Astrocyte (in vitro differentiated cells and primary cell): ENCODE measurements around the gene EEF2. TPM values are rescaled to one million over a fixed set of nuclear protein-coding genes. Genes with fewer than 3 reads are reported as not detected.
"Not testable (repeated sequence)": the region's sequence is repeated elsewhere in the genome, so short reads cannot be mapped to it uniquely, and the experiment has no call there.

ENCODE experiments used
- DNase-seq: peaks from one replicate; pipeline ENCODE4 v3.0.0-alpha.2; 2010; ENCODE audit warnings: low read depth
- FAIRE-seq: peaks from 2 replicates; lab custom pipeline; 2011; peaks lifted over from hg19 to GRCh38; lab: Jason Lieb, UNC
- H2AFZ ChIP-seq: 2 replicates; pipeline ENCODE4 v1.6.0; 2012; ENCODE audit warnings: low read depth, low read length, inconsistent platforms
- H3K27ac ChIP-seq: 2 replicates; pipeline ENCODE4 v1.5.1; 2011; ENCODE audit warnings: low read depth, low read length, inconsistent platforms
- H3K27me3 ChIP-seq: 2 replicates; pipeline ENCODE4 v1.6.0; 2011; ENCODE audit warnings: low read length, inconsistent platforms; ENCODE audit not compliant: insufficient read depth
- H3K36me3 ChIP-seq: 2 replicates; pipeline ENCODE4 v1.5.1; 2011; ENCODE audit warnings: low read length, inconsistent platforms; ENCODE audit not compliant: insufficient read depth
- H3K4me1 ChIP-seq: 2 replicates; pipeline ENCODE4 v1.5.1; 2011; ENCODE audit warnings: low read length, inconsistent platforms; ENCODE audit not compliant: insufficient read depth
- H3K4me2 ChIP-seq: 2 replicates; pipeline ENCODE4 v1.6.0; 2012; ENCODE audit warnings: low read length, inconsistent platforms
- H3K4me3 ChIP-seq: 2 replicates; pipeline ENCODE4 v1.5.1; 2011; ENCODE audit warnings: low read depth, mild to moderate bottlenecking, low read length, inconsistent platforms; ENCODE audit not compliant: insufficient read depth
- H3K79me2 ChIP-seq: 2 replicates; pipeline ENCODE4 v1.6.0; 2012; ENCODE audit warnings: mild to moderate bottlenecking, low read length, inconsistent platforms; ENCODE audit not compliant: insufficient read depth
- H3K9ac ChIP-seq: 2 replicates; pipeline ENCODE4 v1.6.0; 2012; ENCODE audit warnings: mild to moderate bottlenecking, low read length, inconsistent platforms
- H3K9me3 ChIP-seq: 2 replicates; pipeline ENCODE4 v1.5.1; 2012; ENCODE audit warnings: low read depth, mild to moderate bottlenecking, low read length, inconsistent platforms; ENCODE audit not compliant: insufficient read depth
- H4K20me1 ChIP-seq: 2 replicates; pipeline ENCODE4 v1.6.0; 2012; ENCODE audit warnings: low read length, inconsistent platforms; ENCODE audit not compliant: insufficient read depth
- H3K27ac Mint-ChIP-seq: one replicate; pipeline ENCODE4 v1.8.0; 2021; ENCODE audit warnings: mild to moderate bottlenecking, mixed read lengths; ENCODE audit not compliant: unreplicated experiment
- H3K27me3 Mint-ChIP-seq: one replicate; pipeline ENCODE4 v1.8.0; 2021; ENCODE audit warnings: low read depth, mixed read lengths; ENCODE audit not compliant: unreplicated experiment
- H3K36me3 Mint-ChIP-seq: one replicate; pipeline ENCODE4 v1.8.0; 2021; ENCODE audit warnings: low read depth, mixed read lengths; ENCODE audit not compliant: unreplicated experiment
- H3K4me1 Mint-ChIP-seq: one replicate; pipeline ENCODE4 v1.8.0; 2021; ENCODE audit warnings: low read depth, mixed read lengths; ENCODE audit not compliant: unreplicated experiment
- H3K4me3 Mint-ChIP-seq: one replicate; pipeline ENCODE4 v1.8.0; 2021; ENCODE audit warnings: mild to moderate bottlenecking, moderate library complexity, mixed read lengths; ENCODE audit not compliant: unreplicated experiment
- H3K9me3 Mint-ChIP-seq: one replicate; pipeline ENCODE4 v1.8.0; 2021; ENCODE audit warnings: mild to moderate bottlenecking, mixed read lengths; ENCODE audit not compliant: unreplicated experiment
- EZH2 ChIP-seq: IDR thresholded peaks from 2 replicates; pipeline ENCODE4 v1.6.1; 2012; ENCODE audit warnings: mild to moderate bottlenecking, low read length, inconsistent platforms; ENCODE audit not compliant: insufficient read depth
- total RNA-seq: library from RNA; stranded (reverse); gene quantifications from 2 replicates; pipeline ENCODE4 v1.2.1, GENCODE V29; 2021
- TF ChIP-seq, protein P1 (sequence below): IDR thresholded peaks from 2 replicates; pipeline ENCODE4 v1.5.1; 2011; ENCODE audit warnings: low read depth, mild to moderate bottlenecking, inconsistent platforms, low read length, moderate library complexity; ENCODE audit not compliant: insufficient read depth

Gene EEF2
- total RNA-seq, 1 donor from 2014 or later: 2,739 TPM

DNA sequence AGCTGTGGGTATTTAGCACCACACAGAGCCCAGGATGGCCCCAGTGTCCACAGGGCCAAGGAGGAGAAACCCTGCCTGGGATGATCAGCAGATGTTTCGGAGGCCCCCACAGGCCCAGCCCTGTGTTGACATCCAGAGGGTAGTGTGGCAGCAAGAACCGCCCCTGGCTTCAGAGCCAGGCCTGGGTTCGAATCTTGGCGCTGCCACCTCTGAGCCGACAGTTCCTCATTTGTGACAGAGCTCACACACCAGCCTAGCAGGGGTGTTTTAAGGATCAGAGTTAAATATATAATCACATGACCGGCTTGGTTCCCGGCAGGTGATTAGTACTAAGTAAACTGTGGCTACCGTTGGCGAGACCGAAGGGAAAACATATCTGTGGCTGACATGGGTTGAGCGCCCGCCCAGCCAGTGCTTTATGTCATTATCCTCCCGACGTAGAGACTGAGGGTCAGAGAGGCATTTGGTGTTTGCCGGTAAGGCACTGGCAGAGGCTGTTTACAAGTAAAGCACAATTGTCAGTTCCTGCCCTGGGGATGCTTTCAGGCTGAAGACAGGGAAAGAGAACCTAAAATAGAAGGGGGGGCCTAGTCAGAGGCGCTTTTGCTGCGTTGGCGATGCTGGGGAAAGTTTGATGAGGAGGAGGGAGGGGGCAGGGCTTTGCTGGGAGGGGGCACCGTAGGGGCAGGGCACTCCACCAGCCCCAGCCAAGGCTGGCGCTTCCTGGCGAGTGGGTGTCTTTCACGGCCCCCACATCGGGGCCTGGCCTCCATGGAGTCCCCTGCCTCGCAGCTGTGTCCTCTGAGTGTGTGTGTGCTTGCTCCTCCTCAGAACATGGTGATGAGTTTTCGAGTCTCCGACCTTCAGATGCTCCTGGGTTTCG is 27.1 kb upstream of the EEF2 start:
- Histone ChIP-seq H3K4me3 (no peak overlapping the region), H3K27ac (no peak overlapping the region), H3K9me3 (no peaks in the 10 kb centered on the region), H3K4me2 (no peak overlapping the region), H4K20me1 (peaks cover 84% of the 10 kb centered on the region), H3K9ac (no peak overlapping the region), H3K36me3 (no peaks in the 10 kb centered on the region), H2AFZ (no peak overlapping the region), H3K27me3 (no peaks in the 10 kb centered on the region), H3K4me1 (peaks cover 11% of the 10 kb centered on the region), H3K79me2 (peaks cover 93% of the 10 kb centered on the region)
- H3K27me3 Mint-ChIP-seq: no peaks in the 10 kb centered on the region
- H3K4me1 Mint-ChIP-seq: peaks cover 10% of the 10 kb centered on the region
- peaks cover 1% of the 10 kb centered on the region for H3K36me3 Mint-ChIP-seq
- no peak overlapping the region for H3K27ac Mint-ChIP-seq
- H3K4me3 Mint-ChIP-seq: no peak overlapping the region
- TF ChIP-seq, protein P1, sequence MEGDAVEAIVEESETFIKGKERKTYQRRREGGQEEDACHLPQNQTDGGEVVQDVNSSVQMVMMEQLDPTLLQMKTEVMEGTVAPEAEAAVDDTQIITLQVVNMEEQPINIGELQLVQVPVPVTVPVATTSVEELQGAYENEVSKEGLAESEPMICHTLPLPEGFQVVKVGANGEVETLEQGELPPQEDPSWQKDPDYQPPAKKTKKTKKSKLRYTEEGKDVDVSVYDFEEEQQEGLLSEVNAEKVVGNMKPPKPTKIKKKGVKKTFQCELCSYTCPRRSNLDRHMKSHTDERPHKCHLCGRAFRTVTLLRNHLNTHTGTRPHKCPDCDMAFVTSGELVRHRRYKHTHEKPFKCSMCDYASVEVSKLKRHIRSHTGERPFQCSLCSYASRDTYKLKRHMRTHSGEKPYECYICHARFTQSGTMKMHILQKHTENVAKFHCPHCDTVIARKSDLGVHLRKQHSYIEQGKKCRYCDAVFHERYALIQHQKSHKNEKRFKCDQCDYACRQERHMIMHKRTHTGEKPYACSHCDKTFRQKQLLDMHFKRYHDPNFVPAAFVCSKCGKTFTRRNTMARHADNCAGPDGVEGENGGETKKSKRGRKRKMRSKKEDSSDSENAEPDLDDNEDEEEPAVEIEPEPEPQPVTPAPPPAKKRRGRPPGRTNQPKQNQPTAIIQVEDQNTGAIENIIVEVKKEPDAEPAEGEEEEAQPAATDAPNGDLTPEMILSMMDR: no peak
- TF ChIP-seq EZH2: no peak
- FAIRE-seq (no peak), DNase-seq (no peak)
- no peaks in the 10 kb centered on the region for H3K9me3 Mint-ChIP-seq

DNA sequence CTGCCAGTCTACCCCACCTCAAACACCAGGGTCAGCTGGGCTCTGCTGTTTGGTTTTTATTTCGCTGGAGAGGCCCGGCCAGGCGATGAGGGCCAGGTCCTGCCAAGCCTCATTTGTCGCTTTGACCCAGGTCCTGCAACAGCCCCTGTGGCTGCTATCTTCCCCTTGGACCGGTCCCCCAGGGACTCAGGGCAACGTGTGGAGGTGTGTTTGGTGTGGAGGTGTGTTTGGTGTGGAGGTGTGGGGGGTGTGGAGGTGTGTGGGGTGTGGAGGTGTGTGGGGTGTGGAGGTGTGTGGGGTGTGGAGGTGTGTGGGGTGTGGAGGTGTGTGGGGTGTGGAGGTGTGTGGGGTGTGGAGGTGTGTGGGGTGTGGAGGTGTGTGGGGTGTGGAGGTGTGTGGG is 26.2 kb upstream of the EEF2 start:
- H3K9ac ChIP-seq, H3K4me3 Mint-ChIP-seq, FAIRE-seq, H3K36me3 Mint-ChIP-seq, H3K4me2 ChIP-seq, H3K27ac ChIP-seq, H3K27ac Mint-ChIP-seq, H3K27me3 ChIP-seq, H3K4me3 ChIP-seq, H2AFZ ChIP-seq, H3K9me3 Mint-ChIP-seq, H3K27me3 Mint-ChIP-seq, H3K9me3 ChIP-seq, H3K36me3 ChIP-seq, DNase-seq: not testable (repeated sequence)
- Histone ChIP-seq H4K20me1 (peaks cover 75% of the 10 kb centered on the region), H3K4me1 (peaks cover 13% of the 10 kb centered on the region), H3K79me2 (peaks cover 84% of the 10 kb centered on the region)
- peaks cover 10% of the 10 kb centered on the region for H3K4me1 Mint-ChIP-seq

DNA sequence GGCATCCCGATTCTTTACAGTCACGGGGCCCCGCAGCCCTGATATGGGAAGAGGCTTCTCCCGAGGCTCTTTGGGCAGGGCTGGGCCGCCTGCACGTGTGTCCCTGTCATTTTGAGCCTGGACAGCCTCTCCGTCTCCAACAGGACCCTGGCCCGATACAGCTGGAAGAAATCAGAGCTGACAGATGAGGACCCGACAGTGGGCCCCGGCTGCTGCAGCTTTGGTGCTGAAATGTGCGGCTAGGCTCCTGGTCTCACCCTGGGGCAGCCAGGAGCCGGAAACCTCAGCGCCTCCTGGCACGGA is 25.5 kb upstream of the EEF2 start:
- TF ChIP-seq, protein P1: no peak
- no peak for TF ChIP-seq EZH2
- Mint-ChIP-seq H3K27me3 (no peaks in the 10 kb centered on the region), H3K4me1 (peaks cover 10% of the 10 kb centered on the region), H3K9me3 (no peaks in the 10 kb centered on the region), H3K36me3 (peaks cover 3% of the 10 kb centered on the region), H3K27ac (no peak overlapping the region), H3K4me3 (no peak overlapping the region)
- Histone ChIP-seq H3K36me3 (no peaks in the 10 kb centered on the region), H3K27ac (no peak overlapping the region), H3K4me3 (no peak overlapping the region), H3K27me3 (no peaks in the 10 kb centered on the region), H3K79me2 (peaks cover 77% of the 10 kb centered on the region), H3K4me2 (no peak overlapping the region), H4K20me1 (peaks cover 68% of the 10 kb centered on the region), H3K4me1 (peaks cover 13% of the 10 kb centered on the region), H2AFZ (no peak overlapping the region), H3K9me3 (no peaks in the 10 kb centered on the region), H3K9ac (no peak overlapping the region)
- FAIRE-seq: no peak
- no peak for DNase-seq
